Activated CD4-positive, CD25-positive, alpha-beta regulatory T cell treated with anti-CD3 and anti-CD28 coated beads, Interleukin-2, amount 50 U/mL, for 16 hours (primary cell): ENCODE results near the gene LRRC28.

Experiments used
- DNase-seq: peaks from one replicate; pipeline ENCODE4 v3.0.0-alpha.2; 2020; ENCODE audit warnings: low read depth, low spot score

LRRC28 gene

DNA sequence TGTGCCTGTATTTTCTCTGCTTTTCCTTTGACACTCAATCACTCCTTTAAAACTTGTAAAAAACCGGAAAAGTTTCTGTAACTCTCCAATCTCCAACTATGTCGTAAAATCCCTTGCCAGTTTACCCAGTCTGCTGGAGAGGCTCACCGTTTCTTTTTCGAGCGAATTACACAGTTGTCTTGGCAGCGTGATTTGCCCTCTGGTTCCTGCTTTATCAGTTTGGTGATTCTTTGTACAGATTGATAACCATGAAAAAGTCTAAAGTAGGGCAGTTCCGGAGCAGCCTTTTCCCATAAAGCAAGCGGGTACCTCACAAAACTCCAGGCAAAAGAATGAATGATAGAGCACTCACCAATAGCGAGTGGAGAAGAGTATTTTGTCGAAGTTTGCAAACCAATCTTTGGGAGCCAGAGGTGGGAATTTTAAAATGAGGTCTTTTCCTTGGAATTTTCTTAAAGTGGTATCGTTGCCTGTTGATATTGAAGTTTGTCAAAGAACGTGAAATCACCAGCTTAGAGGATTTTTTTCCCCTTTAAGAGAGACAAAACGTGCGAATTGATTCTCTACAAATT is 1.9 kb upstream of the LRRC28 start, which contains the start of gene TTC23:
TTC23 (minus strand) TSS at position 312 of the 572 bp plus-strand sequence. CDS start 20,869 bp downstream, outside the sequence.
- no peak for DNase-seq

DNA sequence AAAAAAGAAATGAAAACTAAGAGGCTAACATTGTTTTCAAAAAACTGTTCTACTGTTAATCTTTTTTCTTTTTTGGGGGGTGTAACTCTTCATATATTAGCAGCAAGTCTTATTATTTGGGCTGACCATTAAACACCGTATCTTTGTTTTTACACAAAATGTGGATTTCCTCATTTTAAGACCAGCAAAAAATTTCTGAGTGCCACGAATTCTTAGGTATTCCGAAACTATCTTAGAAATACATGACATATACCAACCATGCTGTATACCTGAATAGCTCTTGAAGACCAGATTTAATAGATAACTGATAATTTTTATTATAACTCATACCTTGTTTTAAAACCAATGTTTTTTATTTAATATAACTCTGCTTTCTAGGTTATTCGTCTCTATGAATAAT is 1.3 kb upstream of the LRRC28 start:
- no peak for DNase-seq

DNA sequence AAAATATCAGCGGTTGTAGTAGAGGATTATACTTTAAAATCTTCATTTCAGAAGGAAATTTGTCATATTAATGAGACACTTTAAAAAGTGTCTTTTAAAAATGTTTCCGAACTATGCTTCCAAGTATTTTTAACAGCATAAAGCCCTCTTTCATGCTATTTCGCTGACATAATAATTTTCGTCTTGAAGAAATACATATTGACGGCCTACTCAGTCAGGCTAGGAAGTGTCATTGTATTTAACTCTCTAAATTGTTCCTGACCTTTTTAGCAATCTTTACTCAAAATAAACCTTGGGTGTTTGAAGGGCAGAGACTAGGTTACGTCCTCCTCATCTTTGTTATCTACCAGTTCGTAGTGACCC is 806 bp upstream of the LRRC28 start:
- no peak for DNase-seq

DNA sequence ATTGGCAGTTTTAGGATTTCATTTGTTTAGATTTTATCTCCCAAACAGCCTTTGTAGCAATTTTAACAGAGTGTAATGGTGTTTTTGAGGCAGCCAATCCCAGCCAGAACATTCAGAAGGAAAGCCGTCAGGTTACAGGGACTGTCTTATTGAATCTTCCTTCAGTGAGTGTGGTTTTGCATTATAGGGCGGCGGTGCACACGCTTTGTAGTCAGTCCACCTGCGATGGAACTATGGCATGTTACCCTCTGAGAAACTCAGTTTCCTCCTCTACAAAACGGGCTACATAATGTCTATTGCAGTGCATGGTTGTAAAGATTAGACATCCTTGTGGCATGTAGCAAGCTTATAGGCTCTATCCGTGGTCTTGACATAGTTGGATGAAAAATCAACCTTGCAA is 1.0 kb downstream of the LRRC28 start:
- DNase-seq = no peak

DNA sequence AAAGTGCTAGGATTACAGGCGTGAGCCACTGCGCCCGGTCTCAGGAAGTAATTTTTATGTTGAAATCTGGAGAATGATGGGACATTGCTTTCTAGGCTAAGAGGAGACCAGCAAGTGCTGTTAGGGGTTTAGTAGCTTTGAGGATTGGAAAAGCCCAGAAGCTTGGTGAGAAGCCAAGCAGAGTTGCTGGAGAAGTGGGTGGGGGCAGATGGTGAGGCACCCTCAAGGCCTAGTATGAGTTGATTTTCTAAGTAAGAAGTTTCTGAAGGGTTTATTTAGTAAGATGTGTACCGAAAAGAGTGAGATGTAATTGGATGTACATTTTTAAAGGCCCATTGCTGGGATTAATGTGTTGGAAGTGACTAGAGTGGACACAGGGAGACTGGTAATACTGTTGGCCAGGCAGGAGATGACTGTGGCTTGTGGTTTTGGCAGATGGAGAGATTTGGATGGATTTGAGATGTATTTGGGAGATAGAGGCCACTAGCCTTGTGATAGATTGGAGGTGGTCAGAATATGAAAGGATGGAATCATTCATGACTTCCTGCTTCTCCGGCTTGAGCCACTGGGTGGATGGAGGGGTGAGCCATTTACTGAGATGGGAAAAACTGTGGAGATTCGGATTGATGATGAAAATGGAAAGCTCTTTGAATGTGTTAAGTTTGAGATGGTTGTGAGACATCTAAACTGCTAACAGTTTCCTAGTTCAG is 2.3 kb downstream of the LRRC28 start:
- DNase-seq = no peak

DNA sequence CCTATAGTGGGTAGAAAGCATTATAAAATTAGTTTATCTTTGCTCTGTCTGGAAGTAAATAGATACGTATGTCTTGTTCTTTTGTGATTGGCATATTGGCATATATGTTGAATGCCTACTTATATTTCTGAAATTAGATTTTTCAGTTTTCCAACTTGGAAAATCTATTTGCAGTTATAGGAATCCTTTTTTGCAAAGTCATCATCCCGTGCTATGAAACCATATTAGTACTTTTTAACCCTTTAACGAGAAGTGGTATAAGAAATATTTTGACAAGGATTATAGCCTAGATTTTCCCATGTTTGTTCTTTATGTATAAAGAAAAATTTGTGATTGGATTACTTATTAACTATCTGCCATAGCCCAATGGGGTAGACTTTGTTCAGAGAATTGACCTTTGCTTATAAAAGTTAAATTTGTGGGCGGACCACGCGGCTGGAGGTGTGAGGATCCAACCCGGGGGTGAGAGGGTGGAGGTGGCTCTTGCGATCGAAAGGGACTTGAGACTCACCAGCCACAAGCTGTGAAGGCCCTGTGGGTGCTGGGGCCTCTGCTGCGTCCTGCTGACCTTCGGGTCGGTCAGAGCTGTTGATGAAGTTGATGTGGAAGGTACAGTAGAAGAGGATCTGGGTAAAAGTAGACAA is 5.9 kb downstream of the LRRC28 start:
- no peak for DNase-seq

DNA sequence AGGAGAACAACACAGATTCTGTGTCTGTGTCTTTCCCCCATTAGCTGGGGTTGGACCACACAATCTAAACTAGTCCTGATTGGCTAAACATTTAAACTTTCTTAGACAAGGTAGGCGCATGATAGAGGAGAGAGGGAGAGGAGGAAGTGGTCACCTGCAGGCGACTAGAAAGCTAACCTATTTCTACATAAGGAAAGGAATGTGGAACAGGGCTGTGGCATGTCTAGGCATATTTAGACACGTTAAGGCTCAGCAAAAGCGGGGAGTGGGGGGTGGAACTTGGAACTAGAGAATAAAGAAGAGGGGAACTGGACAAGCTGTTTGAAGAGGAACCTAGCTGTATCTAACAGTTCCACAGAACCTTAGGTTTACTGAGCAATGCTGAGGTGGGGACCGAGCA is 12.8 kb downstream of the LRRC28 start:
- DNase-seq = no peak

DNA sequence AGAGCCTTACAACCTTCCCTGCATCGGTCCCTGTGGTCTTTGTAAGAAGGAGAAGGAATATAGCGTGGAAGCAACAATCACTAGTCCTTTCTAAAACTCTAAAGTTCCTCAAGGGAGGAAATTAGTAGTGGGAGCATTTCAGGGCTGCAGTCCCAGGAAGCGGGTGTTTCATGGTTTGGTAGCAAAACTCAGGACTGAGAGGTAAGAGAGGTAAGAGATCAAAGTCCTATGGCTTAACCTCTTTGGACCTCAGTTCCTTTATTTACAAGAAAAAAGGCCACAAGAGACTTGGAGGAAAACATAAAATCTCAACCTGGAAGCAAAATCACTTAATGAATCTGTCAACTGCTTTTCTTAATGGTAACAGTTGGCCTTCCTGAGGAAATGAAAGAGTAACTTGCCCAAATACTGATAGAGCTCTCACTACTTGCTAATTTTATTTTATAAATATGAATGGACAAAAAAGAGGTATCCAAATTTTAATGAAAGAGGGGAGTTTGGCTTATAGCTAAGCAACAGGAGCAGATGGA is 14.3 kb downstream of the LRRC28 start:
- no peak for DNase-seq

DNA sequence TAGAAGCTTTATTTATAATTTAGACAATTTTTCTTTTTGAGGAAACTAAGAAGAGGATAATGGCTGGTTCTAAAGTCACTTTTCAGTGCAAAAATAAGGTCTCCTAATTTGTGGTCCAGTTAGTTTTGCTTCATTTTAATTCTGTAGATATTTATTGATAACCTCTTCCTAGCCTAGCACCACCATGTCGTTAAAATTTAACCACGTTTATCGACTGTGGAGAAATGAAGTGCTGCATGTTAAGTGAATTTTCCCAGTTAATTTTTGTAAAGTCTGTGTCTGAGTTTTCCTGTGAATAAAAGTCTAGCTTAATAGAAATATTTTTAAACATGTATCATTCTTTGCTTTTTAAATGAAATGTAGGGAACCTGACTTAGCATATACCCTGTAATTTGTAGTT is 16.7 kb downstream of the LRRC28 start:
- DNase-seq = no peak

DNA sequence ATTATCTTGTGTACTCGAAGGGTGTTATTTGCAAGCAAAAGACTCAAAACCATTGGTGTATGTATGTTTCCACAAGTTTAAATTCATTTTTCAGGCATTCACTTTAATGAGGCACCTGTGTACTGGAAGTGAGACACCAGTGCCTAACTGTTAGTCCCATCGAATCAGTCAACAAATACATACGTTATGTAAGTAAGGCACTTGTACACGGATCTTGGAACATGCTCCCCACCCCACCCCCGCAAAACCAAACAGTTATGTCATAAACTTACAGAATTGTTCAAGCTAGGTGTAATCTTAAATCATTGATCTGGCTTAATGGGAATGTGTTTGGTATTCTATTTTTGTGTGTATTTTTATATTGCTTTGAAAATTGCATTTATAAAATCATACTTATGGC is 17.1 kb downstream of the LRRC28 start:
- DNase-seq = no peak

DNA sequence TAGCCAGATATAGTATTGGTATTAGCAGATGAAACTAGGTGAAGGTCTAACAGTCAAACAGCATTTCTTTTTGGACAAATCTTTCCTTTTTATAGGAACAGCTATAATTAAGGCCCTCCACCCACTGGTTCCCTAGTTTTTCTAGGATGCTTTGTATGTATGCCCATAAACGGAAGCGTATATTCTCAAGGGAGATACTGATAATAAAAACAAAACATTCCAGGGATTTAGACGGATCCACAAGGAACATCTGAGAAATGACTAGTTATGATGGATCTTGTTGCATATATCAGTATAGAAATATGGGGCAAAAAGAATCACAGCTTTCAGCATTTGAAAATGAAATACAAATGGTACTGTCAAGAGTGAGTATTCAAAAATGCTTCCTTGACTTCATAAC is 22.5 kb downstream of the LRRC28 start:
- no peak for DNase-seq

DNA sequence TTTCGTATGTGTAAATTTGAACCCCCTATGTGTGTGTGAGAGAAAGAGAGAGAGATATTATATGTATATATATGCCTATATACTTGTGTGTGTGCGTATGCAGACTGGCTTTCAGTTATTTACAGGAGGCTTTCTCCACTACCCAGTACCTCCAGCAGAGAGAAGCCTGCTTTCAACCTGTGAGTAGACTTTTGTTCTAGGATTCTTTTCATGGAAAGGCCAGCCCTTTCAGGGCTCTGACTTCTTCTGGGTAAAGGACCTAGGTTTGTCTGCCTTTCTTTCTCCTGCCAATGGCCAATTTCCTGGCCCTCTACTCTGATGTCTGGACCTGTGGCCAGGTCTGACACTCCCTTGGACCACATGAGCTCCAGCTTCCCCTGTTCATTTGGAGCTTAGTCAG is 23.8 kb downstream of the LRRC28 start:
- DNase-seq = no peak

DNA sequence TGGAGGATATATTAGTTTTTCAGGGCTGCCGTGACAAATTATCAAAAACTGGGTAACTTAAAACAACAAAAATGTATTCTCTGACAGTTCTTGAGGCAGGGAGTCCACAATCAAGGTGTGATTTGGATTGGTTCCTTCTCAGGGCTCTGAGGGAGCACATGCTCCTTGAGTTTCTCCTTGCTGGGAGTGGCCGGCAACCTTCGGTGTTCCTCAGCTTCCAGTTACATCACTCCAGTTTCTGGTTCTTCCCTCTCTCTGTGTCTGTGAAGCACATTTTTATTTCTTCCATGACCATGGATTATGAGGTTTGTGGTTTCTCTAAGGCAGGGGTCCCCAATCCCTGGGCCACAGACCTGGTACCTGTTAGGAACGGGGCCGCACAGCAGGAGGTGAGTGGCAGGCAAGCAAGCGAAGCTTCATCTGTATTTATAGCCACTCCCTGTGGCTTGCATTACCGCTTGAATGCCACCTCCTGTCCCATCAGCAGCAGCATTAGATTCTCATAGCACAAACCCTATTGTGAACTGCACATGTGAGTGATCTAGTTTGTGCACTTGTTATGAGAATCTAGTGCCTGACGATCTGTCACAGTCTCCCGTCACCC is 24.3 kb downstream of the LRRC28 start:
- DNase-seq = no peak

DNA sequence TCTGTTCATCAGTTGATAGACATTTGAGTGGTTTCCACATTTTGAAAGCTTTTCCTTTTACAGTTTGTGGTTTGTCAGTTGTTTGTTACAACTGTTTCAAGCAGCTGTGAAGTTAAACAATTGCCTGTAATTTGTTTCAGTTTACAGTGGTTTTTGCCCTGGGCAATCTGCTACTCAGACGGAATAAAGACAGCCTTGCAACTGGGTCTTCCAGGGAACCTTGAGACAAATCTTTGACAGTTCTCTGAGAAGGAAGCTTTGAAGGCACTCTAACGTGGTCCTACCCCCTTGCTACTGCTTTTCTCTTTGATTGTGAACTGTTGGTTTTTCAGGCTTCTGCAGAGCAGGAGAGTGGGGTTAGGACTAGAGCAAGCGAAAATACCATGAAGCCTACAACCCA is 28.0 kb downstream of the LRRC28 start:
- no peak for DNase-seq

DNA sequence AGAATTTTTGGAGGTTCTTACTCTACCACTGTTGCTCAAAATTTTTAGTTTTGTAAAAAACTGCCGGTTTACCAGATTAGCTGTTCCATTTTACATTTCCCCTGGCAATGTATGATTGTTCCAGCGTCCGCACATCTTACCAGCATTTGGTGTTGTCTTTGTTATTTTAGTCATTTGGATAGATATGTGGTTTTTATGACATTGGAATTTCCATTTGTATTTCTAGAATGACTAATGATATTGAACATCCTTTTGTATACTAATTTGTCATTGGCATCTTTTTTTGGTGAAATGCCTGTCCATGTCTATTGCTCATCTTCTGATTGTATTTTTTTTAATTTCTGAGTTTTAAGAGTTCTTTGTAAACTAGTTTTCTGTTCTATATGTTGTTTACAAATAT is 28.5 kb downstream of the LRRC28 start:
- no peak for DNase-seq

DNA sequence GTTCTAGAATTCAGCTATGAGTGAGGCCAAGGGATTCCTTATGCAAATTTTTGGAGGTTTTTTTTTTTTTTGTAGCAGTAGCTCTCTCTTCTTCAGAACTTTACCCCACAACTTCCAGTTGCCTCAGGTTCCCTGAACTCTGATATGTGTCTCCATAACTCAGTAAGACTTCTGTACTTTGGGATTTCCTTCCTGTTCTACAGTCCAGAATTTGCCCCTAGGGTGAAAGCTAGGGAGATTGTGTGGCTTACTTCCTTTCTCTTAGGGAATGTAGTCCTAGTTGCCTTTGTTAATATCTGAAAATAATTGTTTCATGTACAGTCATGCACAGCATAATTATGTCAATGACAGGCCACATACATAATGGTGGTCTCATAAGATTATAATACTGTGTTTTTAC is 30.8 kb downstream of the LRRC28 start:
- no peak for DNase-seq

DNA sequence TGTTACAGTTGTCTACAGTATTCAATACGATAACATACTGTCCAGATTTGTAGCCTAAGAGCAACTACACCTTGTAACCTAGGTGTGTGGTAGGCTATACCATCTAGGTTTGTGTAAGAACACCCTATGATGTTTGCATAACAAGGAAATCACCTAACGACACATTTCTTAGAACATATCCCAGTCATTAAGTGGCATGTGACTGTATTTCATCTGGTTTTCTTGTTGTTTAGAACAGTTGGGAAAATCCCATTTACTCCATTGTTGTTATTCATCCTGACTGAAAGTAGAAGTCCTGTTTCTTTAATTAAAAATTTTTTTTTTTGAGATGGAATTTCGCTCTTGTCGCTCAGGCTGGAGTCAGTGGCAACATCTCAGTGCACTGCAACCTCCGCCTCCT is 31.3 kb downstream of the LRRC28 start:
- no peak for DNase-seq

DNA sequence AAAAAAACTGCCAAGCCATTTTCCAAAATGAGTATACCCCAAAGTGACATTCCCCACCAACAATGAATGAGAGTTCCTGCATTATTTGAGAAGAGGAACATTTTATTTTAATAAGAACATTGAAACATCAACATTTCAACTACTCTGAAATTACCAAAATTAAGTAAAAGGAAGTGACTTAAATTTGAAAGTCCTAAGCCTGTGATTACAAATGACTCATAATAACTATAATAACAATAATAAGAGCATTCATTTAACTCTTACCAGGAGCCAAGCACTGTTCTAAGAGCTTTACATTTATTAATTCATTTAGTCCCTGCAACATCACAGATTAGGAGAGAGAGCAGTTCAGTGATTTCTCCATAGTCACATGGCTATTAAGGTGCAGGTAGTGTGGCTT is 32.4 kb downstream of the LRRC28 start:
- DNase-seq = no peak

DNA sequence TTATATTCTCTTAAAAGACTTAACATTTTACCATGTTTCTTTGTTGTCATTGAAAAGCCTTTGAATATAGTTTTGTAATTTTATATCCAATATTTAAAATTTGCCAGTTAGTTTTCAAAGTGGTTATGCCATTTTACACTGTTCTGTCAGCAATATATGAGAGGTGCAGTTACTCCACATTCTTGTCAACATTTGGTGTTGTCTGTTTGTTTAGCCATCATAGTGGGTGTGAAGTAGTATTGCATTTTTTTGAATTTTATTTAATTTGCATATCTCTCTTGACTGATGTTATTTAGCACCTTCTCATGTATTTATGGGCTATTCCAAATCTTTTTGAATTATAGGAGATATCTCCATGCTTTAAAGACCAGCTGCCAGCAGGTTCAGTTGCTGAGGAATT is 40.4 kb downstream of the LRRC28 start:
- DNase-seq = no peak

DNA sequence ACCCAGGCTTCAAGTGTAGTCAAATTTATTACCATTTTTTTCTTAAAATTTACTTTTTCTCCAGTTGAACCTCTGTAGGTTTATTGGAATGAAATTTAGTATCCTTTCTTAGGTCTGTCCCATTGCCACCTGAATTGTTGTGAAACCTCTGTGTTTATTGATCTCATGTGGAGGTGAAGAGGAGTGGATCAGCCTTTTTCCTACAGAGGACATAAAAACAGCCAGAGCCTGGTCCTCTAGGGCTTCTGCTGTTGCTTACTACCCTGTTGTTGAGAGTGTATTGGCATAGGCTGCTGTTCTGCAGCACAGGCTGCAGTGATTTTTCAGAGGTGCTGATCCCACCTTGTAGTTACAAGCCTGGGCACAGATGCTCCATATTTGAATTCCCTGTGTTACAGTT is 44.6 kb downstream of the LRRC28 start:
- DNase-seq = no peak

DNA sequence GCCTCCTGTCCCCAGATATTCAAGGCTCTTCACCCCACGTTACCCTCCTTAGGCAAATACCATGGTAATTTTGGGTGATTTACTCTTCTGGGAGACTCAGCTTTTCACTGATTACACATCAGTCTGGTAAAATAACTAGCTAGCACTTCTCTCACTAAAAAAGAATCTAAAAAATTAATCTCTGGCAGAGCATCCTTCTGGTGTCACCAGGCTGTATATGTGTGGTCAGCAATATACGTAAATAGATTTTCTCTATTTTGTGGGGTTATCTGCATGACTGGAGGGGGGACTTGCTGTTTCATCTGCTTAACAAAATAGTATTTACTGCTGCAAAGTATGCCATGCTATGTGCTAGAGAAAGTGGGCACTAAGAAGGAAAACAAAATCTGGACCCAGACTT is 45.1 kb downstream of the LRRC28 start:
- DNase-seq = no peak

DNA sequence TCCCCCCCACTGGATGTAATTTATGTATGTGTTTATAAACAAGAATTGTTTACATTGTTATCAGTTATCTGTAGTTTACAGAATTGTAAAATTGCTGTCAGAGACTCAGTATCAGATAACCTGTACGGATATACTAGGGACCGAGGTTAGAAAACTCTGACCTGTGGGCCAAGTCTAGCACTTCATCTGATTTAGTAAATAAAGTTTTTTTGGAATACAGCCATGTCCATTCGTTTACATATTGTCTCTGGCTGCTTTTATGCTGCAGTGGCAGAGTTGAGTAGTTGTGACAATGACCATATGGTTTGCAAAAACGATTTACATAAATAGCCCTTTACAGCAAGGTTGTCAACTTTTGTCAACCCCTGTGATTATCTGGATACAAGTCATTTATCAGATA is 52.6 kb downstream of the LRRC28 start:
- no peak for DNase-seq
